HEK293T (cell line): ENCODE data around the gene POTEF.
"Not testable (repeated sequence)": the region's sequence is repeated elsewhere in the genome, so short reads cannot be mapped to it uniquely, and the experiment has no call there.

Experiments
- CTCF ChIA-PET: fragments of 350-600 bp; formaldehyde crosslinking; extraction: SDS; loops from one replicate; lab custom pipeline; 2021; ENCODE audit warnings: antibody characterized with exemption, inconsistent platforms; lab: Yijun Ruan, JAX
- POLR2A ChIA-PET: fragments of 350-600 bp; formaldehyde crosslinking; extraction: SDS; loops from one replicate; lab custom pipeline; 2020; ENCODE audit warnings: antibody characterized with exemption, inconsistent platforms; lab: Yijun Ruan, JAX
- DNase-seq: peaks from one replicate; pipeline ENCODE4 v3.0.0; 2012; ENCODE audit warnings: mixed read lengths; ENCODE audit errors: extremely low spot score
- ARNT ChIP-seq: fragments of 450-650 bp; IDR thresholded peaks from 2 replicates; pipeline ENCODE4 v1.6.1; 2017; ENCODE audit warnings: mild to moderate bottlenecking
- BHLHE40 ChIP-seq: fragments of 450-650 bp; IDR thresholded peaks from 2 replicates; pipeline ENCODE4 v1.6.1; 2016; ENCODE audit warnings: mild to moderate bottlenecking, moderate library complexity, borderline replicate concordance
- CTBP1 ChIP-seq: fragments of 450-650 bp; IDR thresholded peaks from 2 replicates; pipeline ENCODE4 v1.6.1; 2016; ENCODE audit warnings: borderline replicate concordance
- ELF4 ChIP-seq: fragments of 450-650 bp; IDR thresholded peaks from 2 replicates; pipeline ENCODE4 v1.6.1; 2017; ENCODE audit warnings: antibody characterized with exemption
- FOXA1 ChIP-seq: fragments of 450-650 bp; IDR thresholded peaks from 2 replicates; pipeline ENCODE4 v1.6.1; 2016; ENCODE audit warnings: mild to moderate bottlenecking
- FOXK2 ChIP-seq: fragments of 450-650 bp; IDR thresholded peaks from 2 replicates; pipeline ENCODE4 v1.6.1; 2016; ENCODE audit warnings: mild to moderate bottlenecking
- FOXM1 ChIP-seq: fragments of 450-650 bp; IDR thresholded peaks from 2 replicates; pipeline ENCODE4 v1.6.1; 2017; ENCODE audit warnings: mild to moderate bottlenecking, borderline replicate concordance
- HDGF ChIP-seq: fragments of 450-650 bp; IDR thresholded peaks from 2 replicates; pipeline ENCODE4 v1.6.1; 2017; ENCODE audit warnings: antibody characterized with exemption, borderline replicate concordance
- L3MBTL2 ChIP-seq: fragments of 450-650 bp; conservative IDR thresholded peaks from 2 replicates; pipeline ENCODE4 v1.6.1; 2016; ENCODE audit warnings: mild to moderate bottlenecking
- LEF1 ChIP-seq: fragments of 450-650 bp; IDR thresholded peaks from 2 replicates; pipeline ENCODE4 v1.6.1; 2017; ENCODE audit warnings: mild to moderate bottlenecking, borderline replicate concordance
- NFRKB ChIP-seq: fragments of 450-650 bp; IDR thresholded peaks from 2 replicates; pipeline ENCODE4 v1.6.1; 2016; ENCODE audit warnings: mild to moderate bottlenecking, moderate library complexity
- PKNOX1 ChIP-seq: fragments of 450-650 bp; IDR thresholded peaks from 2 replicates; pipeline ENCODE4 v1.6.1; 2016
- SP1 ChIP-seq: fragments of 450-650 bp; IDR thresholded peaks from 2 replicates; pipeline ENCODE4 v1.6.1; 2017
- SUZ12 ChIP-seq: fragments of 450-650 bp; IDR thresholded peaks from 2 replicates; pipeline ENCODE4 v1.6.1; 2016; ENCODE audit warnings: mild to moderate bottlenecking
- TARDBP ChIP-seq: fragments of 450-650 bp; IDR thresholded peaks from 2 replicates; pipeline ENCODE4 v1.6.1; 2016
- ZNF384 ChIP-seq: fragments of 450-650 bp; IDR thresholded peaks from 2 replicates; pipeline ENCODE4 v1.6.1; 2016

The POTEF gene

DNA sequence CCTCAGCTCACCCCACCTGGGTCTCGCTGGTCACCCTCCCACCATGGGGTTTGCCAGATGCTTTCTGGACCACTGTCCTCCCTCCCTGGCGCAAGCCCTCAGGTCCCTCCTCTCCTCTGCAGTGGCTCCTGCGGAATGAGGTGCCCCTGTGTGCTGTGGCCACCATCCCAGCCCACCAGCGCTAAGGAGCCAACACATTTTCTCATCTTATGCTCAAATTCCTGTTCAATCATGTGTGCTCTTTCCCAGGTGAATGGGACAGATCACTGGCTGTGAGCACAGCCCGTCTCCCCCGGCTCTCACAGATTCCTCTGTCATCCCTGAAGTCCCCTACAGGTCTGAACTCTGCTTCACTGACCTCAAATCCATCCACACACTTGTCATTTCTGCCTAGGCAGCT, 31.1 kb upstream of the POTEF start:
- ChIA-PET CTCF (no interaction called here), POLR2A (no interaction called here)
- DNase-seq = no peak

GRCh38 chr2:130159376-130159775, 30.4 kb upstream of the POTEF start:
- POLR2A ChIA-PET = interaction anchor here (1.0 kb wide), 1 partner anchor 183 kb away, joined by 3 read pairs; the partner anchor contains the start of gene IMP4
- CTCF ChIA-PET, DNase-seq: not testable (repeated sequence)

More for the DNA sequence above, 31.1 kb upstream of the POTEF start:
- TF ChIP-seq L3MBTL2 (no peak), BHLHE40 (no peak), FOXK2 (no peak), NFRKB (no peak), ARNT (no peak), SP1 (no peak), TARDBP (no peak), LEF1 (no peak), SUZ12 (no peak), FOXA1 (no peak), ELF4 (no peak), CTBP1 (no peak), PKNOX1 (no peak), HDGF (no peak), ZNF384 (no peak), FOXM1 (no peak)

DNA sequence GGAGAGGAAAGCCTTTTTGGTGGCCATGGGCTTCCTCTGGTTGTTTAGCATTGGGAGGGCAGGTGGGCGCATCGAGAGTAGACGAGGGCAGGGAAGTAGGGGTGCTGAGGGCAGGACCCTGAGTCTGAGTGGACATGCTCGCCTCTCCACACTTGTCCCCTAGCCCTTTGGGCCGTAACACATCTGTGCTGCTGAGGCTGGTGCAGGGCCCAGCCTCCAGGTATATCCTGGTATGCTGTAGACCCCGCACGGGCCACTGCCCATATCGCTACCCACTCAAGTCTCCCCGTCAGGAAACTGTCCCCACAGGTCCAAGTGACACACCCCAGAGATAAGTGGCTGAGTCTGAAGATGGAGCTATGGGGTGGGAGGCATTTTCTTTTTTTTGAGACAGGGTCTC, 29.6 kb upstream of the POTEF start:
- TF ChIP-seq LEF1 (no peak), FOXK2 (no peak), SP1 (no peak), NFRKB (no peak), HDGF (no peak), FOXM1 (no peak), SUZ12 (no peak), BHLHE40 (no peak)
- CTCF ChIA-PET = no interaction called here
- POLR2A ChIA-PET = interaction anchor here (1.0 kb wide), 1 partner anchor 184 kb away, joined by 3 read pairs; the partner anchor contains the start of gene IMP4
- no peak for DNase-seq

- POLR2A ChIA-PET, DNase-seq, CTCF ChIA-PET: not testable (repeated sequence)
These were observed 28.9 kb upstream of the POTEF start for GRCh38 chr2:130157825-130158514.

DNA sequence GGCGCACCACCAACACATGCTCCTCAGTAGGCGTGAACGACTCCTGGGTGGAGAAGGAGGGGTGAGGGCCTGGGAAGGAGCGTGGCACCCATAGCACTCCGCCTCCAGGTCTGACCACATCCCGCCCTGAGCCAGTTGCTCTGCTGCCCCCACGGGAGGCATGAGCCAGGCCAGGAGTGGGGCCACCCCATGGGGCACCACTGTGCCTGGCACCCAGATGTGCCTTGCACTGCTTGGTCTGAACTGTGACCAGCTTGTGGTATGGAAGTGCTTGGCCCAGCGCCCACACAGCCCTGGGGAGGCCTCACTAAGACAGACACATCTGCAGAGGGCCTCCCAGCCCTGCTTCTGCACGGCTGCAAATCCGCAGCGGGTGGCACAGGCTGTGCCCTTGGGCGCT, 28.3 kb upstream of the POTEF start:
- POLR2A ChIA-PET, CTCF ChIA-PET, DNase-seq: not testable (repeated sequence)

- DNase-seq = no peak
- CTCF ChIA-PET = no interaction called here
- POLR2A ChIA-PET = no interaction called here
- no peak for TF ChIP-seq CTBP1
These were observed 27.6 kb upstream of the POTEF start for GRCh38 chr2:130156624-130157004.

- CTCF ChIA-PET, POLR2A ChIA-PET: not testable (repeated sequence)
- DNase-seq = peak; percentile 38
These were observed 27.1 kb upstream of the POTEF start for GRCh38 chr2:130155956-130156623.

DNA sequence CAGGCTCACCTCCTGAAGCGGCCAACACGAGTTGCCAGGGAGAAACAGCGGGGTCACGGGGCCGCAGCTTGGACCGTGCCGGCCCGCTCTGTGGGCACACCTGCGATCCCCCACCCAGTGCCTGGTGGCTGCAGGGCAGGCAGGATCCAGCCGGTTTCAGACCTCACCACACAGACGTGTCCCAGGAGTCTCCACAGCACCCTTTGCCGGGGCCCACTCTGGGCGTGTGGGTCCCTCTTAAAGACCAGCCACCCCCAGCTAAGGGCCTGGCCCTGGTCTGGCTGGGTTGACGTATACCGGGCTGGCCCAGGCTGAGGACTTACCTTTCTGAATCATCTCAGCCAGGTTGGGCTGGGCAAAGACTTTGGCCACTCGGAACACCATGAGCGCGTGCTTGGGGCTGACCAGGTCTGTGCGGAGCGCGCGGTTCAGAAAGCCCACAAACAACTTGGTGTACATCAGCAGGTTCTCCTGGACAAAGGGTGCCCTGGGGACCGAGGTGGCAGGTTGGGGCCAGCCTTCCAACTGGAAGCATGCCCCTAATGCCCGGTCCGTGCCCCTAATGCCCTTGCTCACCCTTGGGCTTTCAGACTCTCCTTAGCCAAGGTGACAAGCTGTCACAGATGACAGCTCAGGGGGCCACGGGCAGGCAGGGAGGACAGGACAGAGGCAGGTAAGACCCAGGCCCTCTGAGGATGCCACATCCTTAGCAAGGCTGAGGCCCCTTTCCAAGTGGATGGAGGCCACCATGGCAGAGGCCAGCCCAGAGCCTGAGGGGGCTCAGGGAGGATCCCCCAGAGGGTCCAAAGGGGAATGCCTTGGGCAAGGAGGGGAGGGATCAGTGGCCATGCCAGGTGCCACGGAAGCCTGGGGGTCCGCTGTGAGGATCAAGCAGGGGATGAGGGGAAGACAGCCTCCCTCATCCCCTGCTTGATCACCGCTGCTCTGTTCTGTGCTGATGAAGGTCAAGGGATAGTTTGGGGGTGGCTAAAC, 26.0 kb upstream of the POTEF start:
- DNase-seq = no peak
- POLR2A ChIA-PET = no interaction called here
- TF ChIP-seq FOXM1 = no peak
- TF ChIP-seq HDGF = no peak
- no peak for TF ChIP-seq NFRKB
- no peak for TF ChIP-seq ELF4
- no peak for TF ChIP-seq FOXA1
- TF ChIP-seq TARDBP = no peak
- no peak for TF ChIP-seq SP1
- no peak for TF ChIP-seq L3MBTL2
- no peak for TF ChIP-seq FOXK2
- TF ChIP-seq ARNT = no peak
- no peak for TF ChIP-seq ZNF384
- TF ChIP-seq LEF1 = no peak
- TF ChIP-seq SUZ12 = no peak
- no peak for TF ChIP-seq BHLHE40
- TF ChIP-seq CTBP1 = no peak
- TF ChIP-seq PKNOX1 = no peak
- CTCF ChIA-PET = no interaction called here

DNA sequence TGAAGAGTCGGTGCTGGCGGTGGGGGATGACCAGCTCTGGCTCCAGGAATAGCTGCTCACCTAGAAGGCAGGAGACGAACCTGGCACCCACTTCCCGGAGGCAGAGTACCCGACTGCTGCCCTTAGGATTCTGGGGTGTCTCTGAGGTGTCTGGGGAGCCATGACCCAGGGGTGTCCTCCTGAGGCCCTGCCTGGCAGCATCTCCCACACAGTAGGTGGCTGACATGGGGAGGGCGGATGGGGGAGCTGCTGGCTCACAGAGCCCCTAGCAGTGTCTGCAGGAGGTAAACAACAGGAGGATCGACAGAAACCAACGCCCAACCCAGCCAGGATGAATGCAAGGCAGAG, 25.4 kb upstream of the POTEF start:
- DNase-seq, CTCF ChIA-PET, POLR2A ChIA-PET: not testable (repeated sequence)

GRCh38 chr2:130153721-130154422, 24.9 kb upstream of the POTEF start:
- POLR2A ChIA-PET, DNase-seq: not testable (repeated sequence)
- CTCF ChIA-PET = interaction anchor here (0.6 kb wide), 1 partner anchor 179 kb away, joined by 3 read pairs; no protein-coding TSS in a partner anchor
